Body of pancreas (tissue), 4 donors: ENCODE measurements around the gene DACH1.

ENCODE experiments used
- POLR2A ChIP-seq, 3 donors: fragments of 450-650 bp; IDR thresholded peaks; one replicate each; pipeline ENCODE4 v1.6.1; 2016; ENCODE audit warnings: antibody characterized with exemption in 3 of 3, mild to moderate bottlenecking in 2 of 3
- TF ChIP-seq, protein P1 (sequence below), 7 experiments: fragments of 450-650 bp in 4 of 7; fragments of 200-600 bp in 3 of 7; sonication (generic) in 3 of 7; IDR thresholded peaks; one replicate each; pipeline ENCODE4 v1.5.1; 2016 to 2019; ENCODE audit warnings: antibody characterized with exemption in 7 of 7

DNA sequence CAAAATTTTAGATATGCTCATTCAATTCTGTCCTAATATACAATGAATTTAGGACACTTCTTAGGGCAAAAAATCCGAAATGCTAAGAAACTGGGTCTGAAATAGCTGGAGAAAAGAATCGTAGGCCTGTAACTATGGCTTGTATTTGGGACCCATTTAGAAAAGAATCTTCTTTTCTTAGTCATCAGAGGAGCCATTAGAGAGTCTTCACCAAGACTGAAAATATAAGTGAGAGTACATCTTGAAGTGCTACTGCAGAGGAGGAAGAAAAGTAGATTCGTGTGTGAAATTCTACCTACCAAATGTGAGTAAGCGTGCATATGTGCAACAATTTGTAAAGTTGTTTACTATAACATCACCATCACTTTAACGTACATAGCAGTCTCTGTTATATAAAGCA lies 8.8 kb upstream of the DACH1 start:
- TF ChIP-seq, protein P1, sequence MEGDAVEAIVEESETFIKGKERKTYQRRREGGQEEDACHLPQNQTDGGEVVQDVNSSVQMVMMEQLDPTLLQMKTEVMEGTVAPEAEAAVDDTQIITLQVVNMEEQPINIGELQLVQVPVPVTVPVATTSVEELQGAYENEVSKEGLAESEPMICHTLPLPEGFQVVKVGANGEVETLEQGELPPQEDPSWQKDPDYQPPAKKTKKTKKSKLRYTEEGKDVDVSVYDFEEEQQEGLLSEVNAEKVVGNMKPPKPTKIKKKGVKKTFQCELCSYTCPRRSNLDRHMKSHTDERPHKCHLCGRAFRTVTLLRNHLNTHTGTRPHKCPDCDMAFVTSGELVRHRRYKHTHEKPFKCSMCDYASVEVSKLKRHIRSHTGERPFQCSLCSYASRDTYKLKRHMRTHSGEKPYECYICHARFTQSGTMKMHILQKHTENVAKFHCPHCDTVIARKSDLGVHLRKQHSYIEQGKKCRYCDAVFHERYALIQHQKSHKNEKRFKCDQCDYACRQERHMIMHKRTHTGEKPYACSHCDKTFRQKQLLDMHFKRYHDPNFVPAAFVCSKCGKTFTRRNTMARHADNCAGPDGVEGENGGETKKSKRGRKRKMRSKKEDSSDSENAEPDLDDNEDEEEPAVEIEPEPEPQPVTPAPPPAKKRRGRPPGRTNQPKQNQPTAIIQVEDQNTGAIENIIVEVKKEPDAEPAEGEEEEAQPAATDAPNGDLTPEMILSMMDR (IDR thresholded peaks at IDR 0.05): no peak
- TF ChIP-seq POLR2A (IDR thresholded peaks at IDR 0.05): no peak
